ENCODE results near the gene MYO3B. TPM values are rescaled to one million over a fixed set of nuclear protein-coding genes. Genes with fewer than 3 reads are reported as not detected.
A peak's percentile ranks its signal among the peaks of the same experiment; 100 is the strongest.

Gene MYO3B
- total RNA-seq, 1 experiment from 2014 or later = not detected

DNA sequence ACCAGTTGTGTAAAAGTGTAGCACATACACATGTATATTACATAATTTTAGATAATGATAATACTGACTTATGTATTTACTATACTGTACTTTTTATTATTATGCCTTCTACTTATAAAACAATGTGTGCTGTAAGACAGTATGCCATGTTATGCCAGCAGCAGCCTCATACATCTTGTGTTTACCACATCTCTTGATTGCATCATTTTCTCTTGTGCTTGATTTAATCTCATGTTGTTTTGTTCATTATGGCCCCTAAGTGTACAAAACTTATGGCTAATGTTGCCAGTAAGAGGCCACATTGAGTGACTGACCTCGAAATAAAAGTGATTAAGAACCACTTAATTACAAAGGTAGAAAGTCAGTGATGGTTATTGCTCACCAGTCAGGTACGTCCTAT, 409.2 kb downstream of the MYO3B start:
- Mint-ChIP-seq H3K27ac (ENCODE audit: low read depth, unreplicated experiment) (no peak overlapping the region), H3K36me3 (ENCODE audit: insufficient read depth, unreplicated experiment) (no peaks in the 10 kb centered on the region), H3K27me3 (ENCODE audit: insufficient read depth, unreplicated experiment) (no peaks in the 10 kb centered on the region), H3K4me3 (ENCODE audit: unreplicated experiment) (no peak overlapping the region), H3K4me1 (ENCODE audit: insufficient read depth, unreplicated experiment) (peaks cover 12% of the 10 kb centered on the region), H3K9me3 (ENCODE audit: unreplicated experiment) (no peaks in the 10 kb centered on the region)
- intact Hi-C loops (cut with micrococcal nuclease) = no loop called here
- peak; percentile 27 for DNase-seq (ENCODE audit: unreplicated experiment)
- TF ChIP-seq, protein P1, sequence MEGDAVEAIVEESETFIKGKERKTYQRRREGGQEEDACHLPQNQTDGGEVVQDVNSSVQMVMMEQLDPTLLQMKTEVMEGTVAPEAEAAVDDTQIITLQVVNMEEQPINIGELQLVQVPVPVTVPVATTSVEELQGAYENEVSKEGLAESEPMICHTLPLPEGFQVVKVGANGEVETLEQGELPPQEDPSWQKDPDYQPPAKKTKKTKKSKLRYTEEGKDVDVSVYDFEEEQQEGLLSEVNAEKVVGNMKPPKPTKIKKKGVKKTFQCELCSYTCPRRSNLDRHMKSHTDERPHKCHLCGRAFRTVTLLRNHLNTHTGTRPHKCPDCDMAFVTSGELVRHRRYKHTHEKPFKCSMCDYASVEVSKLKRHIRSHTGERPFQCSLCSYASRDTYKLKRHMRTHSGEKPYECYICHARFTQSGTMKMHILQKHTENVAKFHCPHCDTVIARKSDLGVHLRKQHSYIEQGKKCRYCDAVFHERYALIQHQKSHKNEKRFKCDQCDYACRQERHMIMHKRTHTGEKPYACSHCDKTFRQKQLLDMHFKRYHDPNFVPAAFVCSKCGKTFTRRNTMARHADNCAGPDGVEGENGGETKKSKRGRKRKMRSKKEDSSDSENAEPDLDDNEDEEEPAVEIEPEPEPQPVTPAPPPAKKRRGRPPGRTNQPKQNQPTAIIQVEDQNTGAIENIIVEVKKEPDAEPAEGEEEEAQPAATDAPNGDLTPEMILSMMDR (IDR thresholded peaks at IDR 0.05; ENCODE audit: unreplicated experiment) = no peak
- ChIA-PET CTCF (no interaction called here), POLR2A (interaction anchor here (0.6 to 0.7 kb wide), 4 partner anchors 38 to 1713 kb away, joined by 3 read pairs; no protein-coding TSS in a partner anchor)
- BruUV-seq (replicated peaks) = no TSS peak

GRCh38 chr2:170587922-170588321, 410.0 kb downstream of the MYO3B start:
- Mint-ChIP-seq H3K4me3 (ENCODE audit: unreplicated experiment) (no peak overlapping the region), H3K27ac (ENCODE audit: low read depth, unreplicated experiment) (no peak overlapping the region), H3K4me1 (ENCODE audit: insufficient read depth, unreplicated experiment) (peaks cover 12% of the 10 kb centered on the region), H3K27me3 (ENCODE audit: insufficient read depth, unreplicated experiment) (no peaks in the 10 kb centered on the region), H3K36me3 (ENCODE audit: insufficient read depth, unreplicated experiment) (no peaks in the 10 kb centered on the region), H3K9me3 (ENCODE audit: unreplicated experiment) (no peaks in the 10 kb centered on the region)
- CTCF ChIA-PET = interaction anchor here (0.5 kb wide), 1 partner anchor 290 kb away, joined by 3 read pairs; no protein-coding TSS in a partner anchor
- BruUV-seq (replicated peaks) = no TSS peak
- TF ChIP-seq, protein P1 (IDR thresholded peaks at IDR 0.05; ENCODE audit: unreplicated experiment) = no peak
- POLR2A ChIA-PET = no interaction called here
- intact Hi-C loops (cut with micrococcal nuclease) = no loop called here
- DNase-seq (ENCODE audit: unreplicated experiment) = peak; percentile 63

- Mint-ChIP-seq H3K4me1 (ENCODE audit: insufficient read depth, unreplicated experiment) (peaks cover 12% of the 10 kb centered on the region), H3K27ac (ENCODE audit: low read depth, unreplicated experiment) (no peak overlapping the region), H3K4me3 (ENCODE audit: unreplicated experiment) (no peak overlapping the region), H3K9me3 (ENCODE audit: unreplicated experiment) (no peaks in the 10 kb centered on the region), H3K27me3 (ENCODE audit: insufficient read depth, unreplicated experiment) (no peaks in the 10 kb centered on the region), H3K36me3 (ENCODE audit: insufficient read depth, unreplicated experiment) (no peaks in the 10 kb centered on the region)
- intact Hi-C loops (cut with micrococcal nuclease) = no loop called here
- ChIA-PET POLR2A (interaction anchor here (1.4 kb wide), 1 partner anchor 35 kb away, joined by 3 read pairs; no protein-coding TSS in a partner anchor), CTCF (interaction anchor here (0.5 to 1.1 kb wide), 2 partner anchors 20 to 94 kb away, joined by 3 to 6 read pairs; no protein-coding TSS in a partner anchor)
- no peak for DNase-seq (ENCODE audit: unreplicated experiment)
- TF ChIP-seq, protein P1 (IDR thresholded peaks at IDR 0.05; ENCODE audit: unreplicated experiment) = no peak
- BruUV-seq (replicated peaks) = no TSS peak
Observed at GRCh38 chr2:170588729-170589128, 410.8 kb downstream of the MYO3B start.

GRCh38 chr2:170596576-170596975, 418.6 kb downstream of the MYO3B start:
- H3K9me3 Mint-ChIP-seq (ENCODE audit: unreplicated experiment) = no peaks in the 10 kb centered on the region
- no peaks in the 10 kb centered on the region for H3K4me1 Mint-ChIP-seq (ENCODE audit: insufficient read depth, unreplicated experiment)
- TF ChIP-seq, protein P1 (IDR thresholded peaks at IDR 0.05; ENCODE audit: unreplicated experiment) = no peak
- no peak for DNase-seq (ENCODE audit: unreplicated experiment)
- no peak overlapping the region for H3K4me3 Mint-ChIP-seq (ENCODE audit: unreplicated experiment)
- no peaks in the 10 kb centered on the region for H3K36me3 Mint-ChIP-seq (ENCODE audit: insufficient read depth, unreplicated experiment)
- BruUV-seq (replicated peaks) = no TSS peak
- intact Hi-C loops (cut with micrococcal nuclease) = no loop called here
- H3K27me3 Mint-ChIP-seq (ENCODE audit: insufficient read depth, unreplicated experiment) = no peaks in the 10 kb centered on the region
- ChIA-PET POLR2A (interaction anchor here (0.7 kb wide), 1 partner anchor 394 kb away, joined by 4 read pairs; no protein-coding TSS in a partner anchor), CTCF (no interaction called here)
- no peak overlapping the region for H3K27ac Mint-ChIP-seq (ENCODE audit: low read depth, unreplicated experiment)
